Spleen (tissue), 7 donors: ENCODE measurements around the gene DISC1.

Source experiments
- CTCF ChIP-seq, 11 experiments: fragments of 200-600 bp in 7 of 11; fragments of 450-650 bp in 4 of 11; sonication (generic) in 4 of 11; IDR thresholded peaks in 8 of 11; conservative IDR thresholded peaks in 3 of 11; 1 replicate in 7 of 11; 2 replicates in 4 of 11; pipeline versions ENCODE4 v1.4.0 to v1.8.0; 2016 to 2021; ENCODE audit warnings: antibody characterized with exemption in 11 of 11, inconsistent platforms in 4 of 11, mild to moderate bottlenecking in 1 of 11
- POLR2A ChIP-seq, 3 donors: fragments of 450-650 bp; IDR thresholded peaks; one replicate each; pipeline ENCODE4 v1.5.1; 2017; ENCODE audit warnings: antibody characterized with exemption in 3 of 3, mild to moderate bottlenecking in 1 of 3
- donor health status: DM: no; HTN: no; CAD: no; lungs with moderate emphysema.
- donor health status: DM: no; HTN: no; CAD: no.
- donor health status: DM: no; HTN: no; CAD: no.

- TF ChIP-seq POLR2A (IDR thresholded peaks at IDR 0.05) (no peak), CTCF (IDR thresholded peaks at IDR 0.05 in 8 of 11, conservative IDR thresholded peaks at IDR 0.05 in 3 of 11) (no peak)
These were observed 176.8 kb downstream of the DISC1 start for GRCh38 chr1:231803353-231803752.
